Fibroblast of skin of left biceps (primary cell): ENCODE data around the gene INPP5A.
A peak's percentile ranks its signal among the peaks of the same experiment; 100 is the strongest.

Source experiments
- DNase-seq, 2 experiments: peaks; one replicate each; pipeline ENCODE4 v3.0.0-alpha.2; 2013; ENCODE audit warnings: low read depth in 2 of 2

INPP5A gene

GRCh38 chr10:132627666-132628531 is 90.3 kb downstream of the INPP5A start:
- DNase-seq: no peak

DNA sequence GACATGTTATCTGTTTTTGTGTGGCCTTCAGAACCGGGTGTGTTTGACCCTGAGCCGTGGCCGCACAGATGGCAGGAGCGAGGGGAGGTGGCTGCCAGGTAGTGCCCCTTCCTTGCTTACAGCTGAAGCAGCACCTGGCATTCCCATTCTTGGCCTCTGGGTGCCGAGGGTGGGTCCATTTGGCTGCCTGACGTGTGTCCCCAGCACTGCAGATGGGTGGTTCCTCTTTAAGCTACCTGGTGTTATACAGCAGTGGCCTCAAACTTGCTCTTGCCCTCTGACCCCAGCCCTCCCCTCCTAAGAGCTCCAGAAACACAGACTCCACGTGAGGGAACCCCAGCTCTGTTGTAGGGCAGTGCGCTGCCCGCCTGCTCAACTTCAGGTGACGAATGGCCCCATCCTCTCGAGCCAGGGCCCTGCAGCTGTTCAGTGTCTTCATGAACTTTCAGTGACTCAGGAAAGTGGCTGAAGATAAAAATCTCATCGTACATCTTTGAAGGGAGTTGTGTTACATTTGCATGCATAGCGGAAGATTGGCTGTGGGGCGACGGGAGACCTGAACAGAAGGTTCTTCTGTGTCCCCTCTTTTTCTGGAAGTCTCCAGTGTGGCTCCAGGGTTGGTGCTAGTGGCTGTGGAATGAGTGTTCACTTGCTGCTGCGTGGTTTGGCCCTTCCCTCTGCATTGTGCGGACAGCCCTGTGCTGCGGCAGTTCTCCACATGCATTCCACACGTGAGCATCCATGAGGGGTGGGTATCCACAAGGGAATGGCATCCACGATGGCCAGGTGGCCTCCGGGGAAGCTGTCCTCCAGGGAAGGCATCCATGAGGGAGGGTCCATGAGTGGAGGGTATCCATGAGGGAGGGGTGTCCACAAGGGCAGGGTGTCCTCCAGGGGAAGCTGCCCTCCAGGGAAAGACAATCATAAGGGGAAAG is 91.6 kb downstream of the INPP5A start:
- no peak for DNase-seq

GRCh38 chr10:132630156-132630555 is 92.6 kb downstream of the INPP5A start:
- no peak for DNase-seq

DNA sequence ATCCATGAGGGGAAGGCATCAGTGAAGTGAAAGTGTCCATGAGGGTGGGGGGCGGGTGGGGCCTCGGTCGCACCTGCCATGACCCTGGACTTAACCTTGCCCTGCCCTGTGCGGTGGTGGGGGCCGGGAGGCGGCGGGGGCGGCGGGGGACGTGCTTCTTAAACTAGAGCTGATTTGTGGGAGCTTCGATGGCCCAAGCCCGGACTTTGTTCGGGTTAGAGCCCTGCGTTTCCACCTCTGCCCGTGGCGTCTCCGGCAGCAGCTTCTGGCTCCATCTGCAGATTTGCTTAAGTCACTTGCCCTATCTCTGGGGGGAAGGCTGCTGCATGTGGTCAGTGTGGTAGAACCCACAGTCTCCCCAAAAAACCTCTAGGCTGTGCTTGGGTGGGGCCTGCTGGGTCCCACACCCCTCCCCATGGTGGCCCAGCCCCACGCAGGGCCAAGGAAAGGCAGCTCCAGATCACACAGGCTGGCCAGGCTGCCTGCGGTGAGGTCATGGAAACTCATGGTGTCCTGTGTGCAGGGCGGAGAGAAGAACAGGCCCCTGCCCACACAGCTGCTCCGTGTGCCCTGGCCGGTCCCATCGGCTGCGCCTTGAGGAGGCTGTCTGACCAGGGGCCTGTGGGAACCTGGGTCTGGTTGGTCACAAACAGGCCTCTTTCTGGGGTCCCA is 93.2 kb downstream of the INPP5A start:
- no peak for DNase-seq

GRCh38 chr10:132631338-132631735 is 93.8 kb downstream of the INPP5A start:
- no peak for DNase-seq

DNA sequence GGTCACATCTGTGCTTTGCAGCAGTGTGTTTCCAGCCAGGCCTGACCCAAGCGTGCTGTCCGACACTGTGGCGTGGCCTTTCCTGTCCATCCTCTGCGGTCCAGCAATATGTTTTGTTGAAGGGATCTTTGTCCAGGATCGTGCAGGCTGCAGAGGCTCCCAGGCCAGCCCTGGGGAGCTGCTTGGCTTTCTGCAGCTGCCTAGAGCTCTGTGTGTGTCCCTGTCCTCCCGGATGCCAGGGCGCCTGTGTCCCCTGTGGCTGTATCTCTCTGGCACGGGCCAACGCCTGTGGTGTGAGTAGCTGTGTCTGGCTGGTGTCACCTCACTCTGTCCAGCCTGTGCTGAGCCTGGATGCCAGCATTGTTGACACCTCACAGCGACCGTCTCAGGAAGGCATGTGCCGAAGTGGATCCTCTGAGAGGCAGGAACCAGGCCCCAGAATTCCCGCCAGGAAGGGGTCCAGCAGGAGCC is 94.5 kb downstream of the INPP5A start:
- DNase-seq: no peak

GRCh38 chr10:132632851-132633684 is 95.5 kb downstream of the INPP5A start:
- DNase-seq: peak in 1 of 2 experiments; percentile 13

GRCh38 chr10:132634241-132634946 is 96.8 kb downstream of the INPP5A start:
- DNase-seq: no peak

DNA sequence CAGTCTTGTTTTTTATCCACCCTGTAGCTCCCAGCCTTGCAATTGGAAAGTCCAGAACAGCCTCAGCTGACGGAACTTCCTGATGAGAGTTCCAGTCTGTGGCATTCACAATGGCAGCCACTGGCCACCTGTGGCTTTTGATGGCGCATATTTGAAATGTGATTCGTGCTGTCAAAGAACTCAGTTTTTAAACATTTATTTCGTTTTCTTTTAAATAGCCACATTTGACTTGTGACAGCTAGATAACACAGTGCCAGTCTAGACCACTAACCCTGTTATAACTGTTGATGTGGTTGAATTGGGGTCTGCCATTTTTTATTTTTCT is 97.3 kb downstream of the INPP5A start:
- DNase-seq: no peak

GRCh38 chr10:132636358-132636757 is 98.8 kb downstream of the INPP5A start:
- DNase-seq: no peak

DNA sequence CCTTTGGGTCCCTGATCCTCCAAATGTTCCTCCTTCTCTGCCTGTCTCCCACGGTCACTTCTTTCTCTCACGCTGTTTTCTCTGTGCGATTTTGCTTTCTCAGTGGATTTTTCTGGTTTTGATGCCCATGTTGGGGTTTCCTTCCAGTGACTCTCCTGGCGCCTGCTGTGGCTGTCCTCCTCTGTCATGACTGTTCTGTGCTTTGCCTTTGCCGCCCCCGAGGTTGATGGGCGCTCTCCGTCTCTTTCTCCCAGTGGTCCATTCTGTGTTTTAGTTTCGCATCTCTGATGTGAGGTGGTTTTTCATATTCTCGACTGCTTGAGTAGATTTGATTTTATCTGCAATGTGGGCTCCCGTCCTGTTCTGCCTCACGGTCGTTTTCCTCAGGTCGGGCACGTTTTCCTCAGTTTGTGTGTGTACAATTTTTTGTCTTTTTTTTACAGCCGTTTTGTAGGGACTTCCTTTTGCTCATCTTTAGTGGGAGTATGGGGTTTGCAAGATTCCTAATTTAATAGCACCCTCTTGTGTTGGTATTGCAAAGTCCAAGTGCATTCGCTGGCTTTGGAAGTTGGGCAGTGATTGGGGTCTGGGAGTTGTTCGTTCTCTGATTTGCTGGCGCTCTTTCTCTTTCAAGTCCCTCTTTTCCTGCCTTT is 100.0 kb downstream of the INPP5A start:
- peak; percentile 30 to 33 for DNase-seq

DNA sequence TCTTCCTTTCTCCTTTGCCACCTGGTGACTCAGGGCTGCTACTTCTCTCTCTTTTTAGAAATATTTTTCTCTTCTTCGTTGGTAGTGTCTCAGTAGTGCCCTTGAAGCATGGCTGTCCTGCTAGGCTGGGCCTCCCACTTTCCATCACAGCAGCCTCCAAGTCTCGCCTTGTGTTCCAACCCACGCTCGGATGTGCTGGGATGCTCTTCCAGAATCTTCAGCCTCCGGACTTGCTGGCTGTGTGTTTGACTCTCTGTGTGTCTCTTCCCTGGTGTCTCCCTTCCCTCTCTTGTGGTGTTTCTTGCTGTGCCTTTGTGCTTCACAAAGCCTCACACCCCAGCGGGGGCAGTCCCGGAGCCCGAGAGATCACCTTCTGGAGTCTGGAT is 100.5 kb downstream of the INPP5A start:
- DNase-seq: no peak

DNA sequence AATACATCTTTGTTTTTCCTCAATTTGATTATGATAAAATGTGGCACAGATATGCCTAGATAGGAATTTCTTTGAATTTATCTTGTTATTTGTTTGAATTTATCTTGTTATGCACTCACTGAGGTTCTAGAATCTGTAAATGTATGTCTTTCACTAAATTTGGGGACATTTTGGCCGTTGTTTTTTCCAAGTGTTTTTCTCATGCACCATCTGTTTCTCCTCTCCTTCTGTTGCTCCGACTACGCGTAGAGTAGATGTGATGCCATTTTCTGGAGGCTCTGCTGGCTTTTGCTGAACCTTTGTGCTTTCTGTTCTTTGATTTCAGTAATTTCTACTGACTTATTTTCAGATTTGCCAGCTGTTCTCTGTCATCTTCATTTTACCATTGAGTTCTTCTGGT is 101.9 kb downstream of the INPP5A start:
- DNase-seq: no peak

DNA sequence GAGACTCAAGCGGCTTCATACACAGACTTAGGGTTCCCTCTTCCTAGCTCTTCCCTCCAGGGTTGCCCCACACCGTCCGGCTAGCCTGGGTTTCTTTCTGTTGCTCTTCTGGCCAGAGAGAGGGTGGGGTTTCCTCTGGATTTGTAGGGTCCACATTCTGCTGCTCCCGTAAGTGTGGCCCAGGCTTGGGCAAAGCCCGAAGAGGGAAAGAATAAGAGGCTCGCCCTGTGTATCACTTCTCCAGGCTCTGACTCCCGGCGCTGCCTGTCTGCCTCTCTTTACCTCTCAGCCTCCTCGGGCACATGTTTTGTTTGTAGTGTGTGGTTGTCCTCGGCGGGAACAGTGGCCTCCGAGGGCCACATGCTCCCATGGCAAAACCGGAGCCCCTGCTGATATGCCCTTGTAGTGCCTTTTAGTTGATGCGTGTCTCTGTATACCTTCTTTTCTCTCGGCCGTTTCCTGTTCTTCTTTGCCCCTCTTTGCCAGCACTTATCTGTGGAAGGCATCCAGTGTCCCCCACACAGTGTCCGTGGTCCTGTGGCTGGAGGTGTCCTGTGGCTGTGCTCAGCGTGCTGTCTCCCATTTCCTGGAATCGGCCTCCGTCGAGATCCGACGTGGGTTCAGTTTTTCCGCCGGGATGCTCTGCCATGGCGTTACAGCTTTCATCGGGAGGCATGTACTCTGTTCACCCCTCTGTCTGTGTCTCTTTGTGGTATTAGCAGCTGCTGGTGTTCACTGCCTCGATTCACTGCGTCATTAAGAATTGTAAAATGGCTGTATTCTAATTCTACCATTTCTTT is 102.9 kb downstream of the INPP5A start:
- DNase-seq: no peak

GRCh38 chr10:132641401-132641800 is 103.8 kb downstream of the INPP5A start:
- DNase-seq: no peak

- DNase-seq: no peak
These were observed 104.6 kb downstream of the INPP5A start for GRCh38 chr10:132641966-132642731.

GRCh38 chr10:132642732-132643008 is 105.1 kb downstream of the INPP5A start:
- DNase-seq: no peak

DNA sequence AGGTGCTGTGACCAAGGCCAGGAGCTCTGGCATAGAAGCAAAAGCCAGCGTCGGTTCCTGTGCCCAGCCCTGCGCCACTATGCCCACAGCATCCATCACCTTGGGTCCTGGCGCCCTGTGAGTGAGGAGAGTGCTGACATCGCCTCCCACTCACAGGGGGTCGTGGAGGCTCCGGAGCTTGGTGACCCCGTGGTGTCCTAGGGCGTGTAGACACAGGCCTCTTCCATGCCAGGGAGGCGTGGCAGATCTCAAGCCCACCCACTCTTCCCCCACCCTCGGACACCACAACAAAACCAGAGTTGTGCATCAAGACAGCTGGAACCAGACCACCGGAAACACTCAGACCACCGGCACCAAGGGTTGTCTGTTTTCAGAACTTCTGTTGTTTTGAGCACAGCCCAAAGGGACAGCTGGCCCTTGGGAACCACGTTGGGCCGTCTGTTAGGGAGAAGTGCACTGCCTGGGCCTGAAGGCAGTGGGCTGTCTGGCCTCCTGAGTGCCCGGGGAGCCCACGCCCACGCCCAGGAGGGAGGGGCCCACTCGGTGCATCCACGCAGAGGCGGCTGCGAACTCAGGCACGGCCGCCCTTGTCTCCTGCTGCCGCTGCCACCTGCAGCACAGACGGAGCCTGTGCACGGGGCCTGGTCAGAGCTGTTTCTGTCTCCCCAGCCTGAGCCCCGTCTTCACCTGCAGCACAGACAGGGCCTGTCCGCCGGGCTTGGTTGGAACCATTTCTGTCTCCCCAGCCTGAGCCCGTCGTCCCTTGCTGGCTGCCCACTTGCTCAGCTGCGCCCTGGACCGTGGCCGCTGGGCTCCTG is 106.3 kb downstream of the INPP5A start:
- DNase-seq: no peak
